ENCODE measurements around the gene MEF2B.
"Not testable (repeated sequence)": the region's sequence is repeated elsewhere in the genome, so short reads cannot be mapped to it uniquely, and the experiment has no call there.

The MEF2B gene

GRCh38 chr19:19162495-19162894 is 7.6 kb downstream of the MEF2B start:
- no peak overlapping the region for H3K4me3 ChIP-seq (ENCODE audit: low read depth, low read length)
- DNase-seq (ENCODE audit: low read depth) = no peak

DNA sequence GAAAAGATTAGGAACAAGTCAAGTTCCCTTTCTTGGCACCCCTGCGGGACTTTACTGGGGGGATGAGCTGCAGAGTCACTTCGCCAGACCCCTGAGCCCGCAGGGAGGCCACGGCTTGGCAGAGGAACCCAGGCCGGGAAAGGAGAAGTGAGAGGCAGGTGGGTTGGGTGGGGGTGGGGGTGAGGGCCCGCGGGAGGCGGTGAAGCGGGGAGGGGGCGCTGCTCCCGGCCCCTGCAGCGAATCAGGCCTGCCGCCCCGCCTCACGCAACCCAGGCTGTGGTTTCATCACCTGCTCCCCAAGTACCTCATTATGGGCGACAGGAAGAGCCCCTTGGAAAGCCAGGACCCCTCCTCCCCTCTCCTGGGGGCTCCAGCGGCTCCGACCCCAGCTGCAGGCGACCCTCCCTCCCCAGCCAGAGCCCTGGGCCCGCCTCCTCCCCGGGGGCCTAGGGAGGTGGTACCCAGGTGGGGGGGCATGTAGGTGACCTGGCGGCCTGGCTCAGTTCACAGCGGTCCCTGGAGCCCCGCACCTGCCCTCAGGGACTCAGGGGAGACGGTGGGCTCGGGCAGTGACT is 9.5 kb downstream of the MEF2B start:
- no peak for DNase-seq (ENCODE audit: low read depth)
- H3K4me3 ChIP-seq (ENCODE audit: low read depth, low read length) = no peak overlapping the region

- DNase-seq (ENCODE audit: low read depth) = no peak
- H3K4me3 ChIP-seq (ENCODE audit: low read depth, low read length) = no peak overlapping the region
Observed at GRCh38 chr19:19159534-19159933, 10.5 kb downstream of the MEF2B start.

- no peak for DNase-seq (ENCODE audit: low read depth)
- H3K4me3 ChIP-seq (ENCODE audit: low read depth, low read length) = no peak overlapping the region
Observed at GRCh38 chr19:19157808-19158207, 12.3 kb downstream of the MEF2B start.

DNA sequence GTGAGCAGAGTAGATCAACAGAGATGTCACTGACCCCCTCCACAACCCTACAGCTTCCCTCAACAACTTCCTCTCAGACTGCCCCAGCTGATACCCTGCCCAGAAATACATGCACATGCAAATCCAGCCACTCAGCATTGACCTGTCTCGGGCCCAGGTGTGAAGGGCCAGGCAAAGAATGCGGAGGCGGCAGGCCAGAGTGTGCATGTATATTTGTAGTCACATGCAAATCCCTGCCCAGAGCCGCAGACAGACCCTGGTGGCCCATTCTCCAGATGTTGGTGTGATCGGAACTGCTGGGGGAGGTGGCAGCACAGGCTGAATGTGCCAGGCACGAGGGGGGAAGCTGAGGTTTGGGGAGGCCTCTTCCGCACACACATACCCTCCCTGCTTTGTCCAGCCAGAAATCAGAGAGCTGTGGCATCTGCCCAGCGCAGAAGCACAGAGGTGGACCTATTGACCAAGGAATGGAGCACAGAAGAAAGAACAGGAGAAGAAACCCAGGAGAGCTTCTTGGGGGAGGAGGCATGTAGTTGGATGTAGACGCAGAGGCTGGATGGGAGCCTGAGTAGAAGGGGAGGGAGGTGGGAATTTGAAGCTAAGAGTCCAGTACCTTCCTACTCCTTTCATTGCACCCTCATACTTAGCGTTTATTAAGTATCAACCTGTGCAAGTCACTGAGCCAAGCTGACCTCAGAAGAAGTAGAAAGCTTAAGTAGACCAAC is 14.4 kb downstream of the MEF2B start:
- DNase-seq (ENCODE audit: low read depth) = no peak

DNA sequence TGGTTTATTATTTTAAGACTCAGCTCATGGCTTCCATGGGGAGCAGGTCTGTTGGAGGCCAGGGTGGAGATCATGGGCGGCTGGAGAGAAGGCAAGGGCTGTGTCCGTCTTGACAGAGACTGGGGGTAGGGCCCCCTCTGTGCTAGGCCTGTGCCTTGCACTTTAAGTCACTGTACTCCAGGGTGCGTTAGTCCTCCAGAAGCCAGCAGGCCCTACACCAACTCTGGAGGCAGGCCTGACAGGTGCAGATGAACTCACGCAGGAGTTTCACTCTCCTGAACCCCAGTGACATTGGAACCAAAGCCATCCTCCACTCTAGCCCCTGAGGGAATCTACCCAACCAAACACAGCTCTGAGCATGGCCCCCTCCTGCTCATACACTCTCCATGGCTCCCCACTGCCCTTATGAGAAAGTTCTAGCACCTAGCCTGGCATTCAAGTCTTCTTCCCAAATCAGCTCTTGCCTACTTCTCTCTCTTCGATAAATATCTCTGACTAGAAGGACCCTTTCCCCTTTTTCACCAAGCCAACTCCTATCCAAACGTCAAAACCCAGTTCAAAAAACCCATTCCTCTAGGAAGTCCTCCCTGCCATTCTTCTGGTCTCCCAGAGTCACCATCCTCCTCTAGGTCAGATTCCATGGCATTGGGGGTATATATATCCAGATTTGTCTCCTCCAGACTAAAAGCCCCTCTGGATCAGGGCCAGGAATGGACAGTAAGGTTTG is 15.1 kb downstream of the MEF2B start:
- no peak for DNase-seq (ENCODE audit: low read depth)
- H3K4me3 ChIP-seq (ENCODE audit: low read depth, low read length) = no peak overlapping the region

More for the DNA sequence above, 14.4 kb downstream of the MEF2B start:
- no peak overlapping the region for H3K4me3 ChIP-seq (ENCODE audit: low read depth, low read length)

- DNase-seq (ENCODE audit: low read depth) = no peak
- H3K4me3 ChIP-seq (ENCODE audit: low read depth, low read length) = no peak overlapping the region
Observed at GRCh38 chr19:19152668-19153384, 17.2 kb downstream of the MEF2B start.

- no peak overlapping the region for H3K4me3 ChIP-seq (ENCODE audit: low read depth, low read length)
- no peak for DNase-seq (ENCODE audit: low read depth)
Observed at GRCh38 chr19:19151418-19151817, 18.6 kb downstream of the MEF2B start.

DNA sequence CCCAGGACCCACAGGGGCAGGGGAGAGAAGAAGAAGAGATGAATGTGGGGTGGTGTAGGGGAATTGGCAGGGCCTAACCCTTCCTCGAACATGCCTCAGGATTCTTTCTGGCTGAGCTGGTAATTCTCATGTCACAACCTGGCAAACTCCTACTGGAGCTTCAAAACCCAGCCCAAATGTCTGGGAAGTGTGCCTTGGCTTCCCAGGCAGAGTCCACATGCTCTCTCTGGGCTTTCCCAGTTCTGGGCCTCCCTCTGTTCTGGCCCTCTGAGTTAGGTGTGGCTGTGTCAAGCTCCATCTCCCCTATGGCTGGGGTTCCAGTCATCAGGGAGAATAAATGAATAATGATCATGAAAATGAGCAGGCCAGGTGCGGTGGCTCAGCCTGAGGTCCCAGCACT is 20.6 kb downstream of the MEF2B start:
- no peak for DNase-seq (ENCODE audit: low read depth)
- no peak overlapping the region for H3K4me3 ChIP-seq (ENCODE audit: low read depth, low read length)

DNA sequence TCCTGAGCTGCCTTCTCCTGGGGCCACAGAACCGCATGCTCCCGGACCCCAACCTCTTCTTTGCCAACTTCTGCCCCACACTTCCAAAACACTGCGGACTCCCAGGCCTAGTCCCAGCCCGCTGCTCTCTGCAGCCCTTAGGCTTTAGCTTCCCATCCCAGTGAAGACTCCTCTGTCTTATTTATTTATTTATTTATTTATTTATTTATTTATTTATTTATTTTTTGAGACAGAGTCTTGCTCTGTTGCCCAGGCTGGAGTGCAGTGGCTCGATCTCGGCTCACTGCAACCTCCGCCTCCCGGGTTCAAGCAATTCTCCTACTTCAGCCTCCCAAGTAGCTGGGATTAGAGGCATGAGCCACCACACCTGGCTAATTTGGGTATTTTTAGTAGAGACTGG is 21.6 kb downstream of the MEF2B start:
- not testable (repeated sequence) for DNase-seq (ENCODE audit: low read depth); H3K4me3 ChIP-seq (ENCODE audit: low read depth, low read length)

GRCh38 chr19:19147344-19147743 is 22.7 kb downstream of the MEF2B start:
- no peak overlapping the region for H3K4me3 ChIP-seq (ENCODE audit: low read depth, low read length)
- DNase-seq (ENCODE audit: low read depth) = no peak

DNA sequence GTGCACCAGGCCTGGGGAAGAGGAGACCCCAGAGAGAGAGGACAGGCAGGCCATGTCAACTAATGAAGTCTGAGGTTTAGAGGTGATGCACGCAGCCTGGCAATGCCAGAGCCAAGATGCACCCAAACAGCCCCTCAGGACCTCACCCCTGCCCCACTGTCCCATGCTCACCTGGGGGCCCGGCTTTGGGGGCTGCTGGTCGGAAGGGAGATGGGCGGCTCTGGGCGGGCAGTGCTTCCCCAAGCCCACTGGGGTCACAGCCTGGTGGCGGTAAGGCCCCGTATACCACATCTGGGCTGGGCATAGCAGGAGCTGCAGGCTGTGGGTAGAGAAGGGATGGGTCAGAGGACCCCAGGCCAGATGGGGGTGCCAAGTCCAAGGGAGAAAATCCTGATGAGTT is 23.2 kb downstream of the MEF2B start:
- H3K4me3 ChIP-seq (ENCODE audit: low read depth, low read length) = no peak overlapping the region
- no peak for DNase-seq (ENCODE audit: low read depth)

GRCh38 chr19:19145684-19146608 is 24.1 kb downstream of the MEF2B start:
- DNase-seq (ENCODE audit: low read depth) = peak; percentile 8
- no peak overlapping the region for H3K4me3 ChIP-seq (ENCODE audit: low read depth, low read length)

GRCh38 chr19:19145281-19145680 is 24.8 kb downstream of the MEF2B start:
- no peak for DNase-seq (ENCODE audit: low read depth)
- no peak overlapping the region for H3K4me3 ChIP-seq (ENCODE audit: low read depth, low read length)

GRCh38 chr19:19142347-19142746 is 27.7 kb downstream of the MEF2B start:
- DNase-seq (ENCODE audit: low read depth) = no peak
- H3K4me3 ChIP-seq (ENCODE audit: low read depth, low read length) = no peak overlapping the region

DNA sequence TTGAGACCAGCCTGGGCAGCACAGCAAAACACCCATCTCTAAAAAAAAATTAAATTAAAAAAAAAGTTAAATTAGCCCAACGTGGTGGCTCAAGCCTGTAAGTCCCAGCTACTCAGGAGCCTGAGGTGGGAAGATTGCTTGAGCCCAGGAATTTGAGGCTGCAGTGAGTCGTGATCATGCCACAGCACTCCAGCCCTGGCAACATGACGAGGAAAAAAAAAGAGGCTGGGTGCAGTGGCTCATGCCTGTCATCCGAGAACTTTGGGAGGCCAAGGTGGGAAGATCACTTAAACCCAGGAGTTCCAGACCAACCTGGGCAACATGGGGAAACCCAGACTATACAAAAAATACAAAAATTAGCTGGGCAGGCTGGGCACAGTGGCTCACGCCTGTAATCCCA is 29.6 kb downstream of the MEF2B start:
- DNase-seq (ENCODE audit: low read depth) = no peak

GRCh38 chr19:19139876-19140229 is 30.2 kb downstream of the MEF2B start:
- DNase-seq (ENCODE audit: low read depth) = no peak
- H3K4me3 ChIP-seq (ENCODE audit: low read depth, low read length) = no peak overlapping the region

More for the DNA sequence above, 29.6 kb downstream of the MEF2B start:
- no peak overlapping the region for H3K4me3 ChIP-seq (ENCODE audit: low read depth, low read length)

GRCh38 chr19:19138109-19138981 is 31.7 kb downstream of the MEF2B start, which contains the start of gene TMEM161A:
Gene TMEM161A, minus strand, starts transcription at chr19:19138478. Its CDS starts 50 bp downstream, at chr19:19138428.
- H3K4me3 ChIP-seq (ENCODE audit: low read depth, low read length) = peak within 1 kb of the TSS; percentile 98
- peak; percentile 99 for DNase-seq (ENCODE audit: low read depth)
